NCI-H1105 treated with DMSO at 0.1 percent for 48 hours (cell line): ENCODE measurements around the gene CMTM3.
A peak's percentile ranks its signal among the peaks of the same experiment; 100 is the strongest.
"Not testable (repeated sequence)": the region's sequence is repeated elsewhere in the genome, so short reads cannot be mapped to it uniquely, and the experiment has no call there.

Experiments used
- DNase-seq: peaks from one replicate; lab custom pipeline; 2025; lab: John Stamatoyannopoulos, UW

The CMTM3 gene

DNA sequence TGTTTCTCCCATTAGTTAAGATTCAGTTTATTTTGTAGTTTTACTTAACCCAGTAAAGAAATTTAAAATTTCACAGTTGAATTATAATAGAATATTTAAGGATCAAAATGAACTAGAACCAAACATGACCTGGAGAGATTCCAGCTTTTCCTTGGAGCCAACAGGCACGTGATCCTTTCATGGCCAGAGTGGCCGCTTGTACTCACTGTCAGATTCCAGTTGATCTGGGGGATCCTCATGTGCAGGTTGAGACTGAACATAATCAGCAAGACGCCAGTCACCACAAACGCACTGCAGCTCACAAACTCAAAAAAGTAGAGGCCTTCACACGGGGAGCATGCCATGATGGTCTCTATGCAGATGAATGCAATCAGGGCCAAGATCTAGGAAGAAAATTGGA, 31.7 kb downstream of the CMTM3 start:
- no peak for DNase-seq

DNA sequence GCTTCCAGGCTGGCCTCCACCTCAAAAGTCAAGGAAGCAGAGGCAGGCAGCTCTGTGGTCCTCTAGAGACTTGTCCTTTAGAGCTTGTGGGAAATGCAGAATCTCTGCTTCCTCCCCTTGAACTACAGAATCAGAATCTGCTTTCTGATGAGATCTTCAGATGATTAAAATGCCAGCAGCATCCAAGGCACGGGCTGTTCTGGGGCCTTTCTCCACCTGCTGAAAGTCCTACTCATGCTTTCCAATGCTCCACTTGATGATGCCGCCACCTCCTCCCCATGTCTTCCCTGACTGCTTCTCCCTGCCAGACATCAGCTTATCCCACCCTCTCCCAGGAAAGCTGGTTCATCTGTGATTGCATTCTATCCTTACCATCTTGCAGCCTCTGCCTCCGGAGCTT, 33.3 kb downstream of the CMTM3 start:
- no peak for DNase-seq

DNA sequence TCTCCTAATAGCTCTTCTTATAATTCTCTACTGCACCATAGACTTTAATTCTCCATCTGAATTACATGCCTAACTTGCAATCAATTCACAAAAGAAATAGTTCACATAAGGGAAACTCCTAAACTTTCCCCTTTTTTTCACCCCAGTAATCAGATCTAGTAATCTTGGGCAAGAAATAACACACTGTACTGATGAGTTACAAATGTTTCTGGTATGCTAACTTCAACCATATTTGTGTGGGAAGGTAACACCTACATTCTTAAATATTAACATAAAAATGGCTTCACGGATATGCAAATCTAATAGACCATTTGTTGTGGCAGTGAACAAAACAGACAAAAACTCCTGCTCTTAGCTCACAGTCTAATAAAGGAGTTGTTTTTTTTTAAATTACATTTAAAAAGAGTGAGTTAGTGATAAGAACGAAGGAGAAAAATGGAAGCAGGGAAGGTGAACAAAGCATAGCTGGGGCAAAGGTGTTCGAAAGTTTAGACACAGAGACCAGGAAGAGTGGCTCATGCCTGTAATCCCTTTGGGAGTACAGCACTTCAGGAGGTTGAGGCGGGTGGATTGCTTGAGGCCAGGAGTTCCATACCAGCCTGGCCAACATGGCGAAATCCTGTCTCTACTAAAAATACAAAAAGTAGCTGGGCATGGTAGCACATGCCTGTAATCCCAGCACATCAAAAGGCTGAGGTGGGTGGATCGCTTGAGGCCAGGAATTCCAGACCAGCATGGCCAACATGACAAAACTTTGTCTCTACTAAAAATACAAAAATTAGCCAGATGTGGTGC, 34.8 kb downstream of the CMTM3 start:
- DNase-seq = no peak

DNA sequence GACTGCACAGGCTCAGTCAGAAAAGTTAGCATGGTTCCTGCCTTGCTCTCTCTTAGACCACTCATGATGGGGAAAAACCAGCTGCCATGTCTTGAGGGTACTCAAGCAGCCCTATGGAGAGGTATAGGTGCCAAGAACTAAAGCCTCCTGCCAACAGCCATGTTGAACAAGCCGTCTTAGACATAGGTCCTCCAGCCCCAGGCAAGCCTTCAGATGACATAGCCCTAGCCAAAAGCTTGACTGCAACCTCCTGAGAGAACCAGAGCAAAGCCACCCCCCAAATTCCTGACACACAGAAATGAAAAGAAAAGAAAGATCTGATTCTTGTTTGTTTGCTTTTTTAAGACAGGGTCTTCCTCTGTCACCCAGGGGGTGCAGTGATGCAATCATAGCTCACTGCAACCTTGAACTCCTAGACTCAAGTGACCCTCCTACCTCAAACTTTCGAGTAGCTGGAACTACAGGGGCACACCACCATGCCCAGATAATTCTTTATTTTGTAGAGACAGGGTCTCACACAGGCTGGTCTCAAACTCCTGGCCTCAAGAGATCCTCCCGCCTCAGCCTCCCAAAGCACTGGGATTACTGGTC, 36.3 kb downstream of the CMTM3 start:
- DNase-seq = no peak

DNA sequence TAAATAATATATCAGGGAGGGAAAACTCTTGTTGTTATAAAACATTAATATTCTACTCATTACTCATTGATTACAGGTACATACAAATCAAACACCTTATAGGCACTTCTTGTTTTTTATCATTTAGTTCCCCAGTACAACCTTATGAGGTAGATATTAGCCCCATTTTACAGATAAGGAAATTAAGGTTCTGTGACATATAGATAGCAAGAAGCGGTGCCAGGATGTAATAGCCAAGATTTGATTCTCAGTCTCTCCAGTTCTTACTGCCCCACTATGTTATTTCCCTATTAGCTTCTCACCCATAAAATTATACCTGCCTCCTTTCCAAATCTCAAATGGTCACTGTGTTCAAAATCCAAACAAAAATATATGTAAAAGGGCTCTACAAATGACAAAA, 36.9 kb downstream of the CMTM3 start:
- DNase-seq = no peak

DNA sequence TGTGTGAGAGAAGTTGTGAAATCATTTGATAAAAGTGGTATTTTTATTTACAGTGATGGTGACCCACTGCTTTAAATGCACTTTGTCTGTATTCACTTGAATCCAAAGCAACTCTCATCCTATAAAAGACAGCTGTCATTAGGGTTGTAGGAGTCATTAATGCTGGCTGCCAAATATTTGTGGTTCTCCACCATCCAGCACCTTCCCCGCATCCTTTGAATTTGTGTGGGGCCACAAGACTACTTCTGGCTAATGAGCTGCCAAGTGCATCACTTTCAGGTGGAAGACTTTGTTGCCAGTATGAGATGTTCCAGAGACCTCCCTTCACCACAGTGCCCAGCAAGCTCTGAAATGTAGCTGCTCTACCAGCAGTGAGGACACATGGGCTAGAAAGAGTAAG, 43.4 kb downstream of the CMTM3 start:
- DNase-seq = no peak

DNA sequence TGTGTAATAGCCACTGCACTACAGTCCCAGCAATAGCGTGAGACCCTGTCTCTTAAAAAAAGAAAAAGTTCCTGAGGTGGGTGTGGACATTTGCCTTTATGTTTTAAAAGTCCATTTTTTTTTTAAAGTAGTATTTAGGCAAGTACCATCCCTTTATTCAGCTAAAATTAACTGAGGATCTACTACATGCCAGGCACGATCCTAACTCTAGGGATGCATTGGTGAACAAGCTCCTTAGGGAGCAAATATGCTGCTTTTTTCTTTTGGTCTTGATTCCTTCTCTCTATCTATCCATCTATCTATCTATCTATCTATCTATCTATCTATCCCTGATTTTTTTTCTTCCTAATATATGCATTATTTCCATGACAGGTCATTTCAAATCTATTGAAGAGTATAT, 44.7 kb downstream of the CMTM3 start:
- no peak for DNase-seq

DNA sequence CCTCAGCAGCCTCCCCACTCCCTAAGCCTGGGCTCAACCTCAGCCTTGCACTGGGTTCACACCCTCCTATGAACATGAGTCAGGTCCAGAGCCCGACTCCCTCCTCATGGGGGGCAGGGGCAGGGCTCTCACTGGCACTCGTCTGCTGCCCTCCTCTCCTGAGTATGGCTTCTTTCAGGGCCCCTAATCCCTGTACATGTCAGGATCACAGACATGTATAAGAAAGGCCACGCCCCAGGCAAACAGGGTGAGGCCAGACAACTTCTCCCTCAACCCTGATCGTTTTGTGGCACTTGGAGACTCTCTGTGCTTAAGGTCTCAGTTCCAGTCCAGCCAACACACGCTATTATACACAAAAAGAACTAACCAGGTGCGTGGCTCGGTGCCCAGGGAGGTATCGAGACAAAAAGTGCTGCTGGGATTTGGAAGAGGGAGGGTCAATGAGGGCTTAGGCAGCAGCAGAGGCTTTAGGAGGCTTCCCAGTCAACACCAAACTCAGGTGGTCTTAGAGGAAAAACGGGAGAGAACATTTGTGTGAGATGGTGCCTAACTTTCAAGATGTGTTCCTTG, 45.2 kb downstream of the CMTM3 start:
- no peak for DNase-seq

DNA sequence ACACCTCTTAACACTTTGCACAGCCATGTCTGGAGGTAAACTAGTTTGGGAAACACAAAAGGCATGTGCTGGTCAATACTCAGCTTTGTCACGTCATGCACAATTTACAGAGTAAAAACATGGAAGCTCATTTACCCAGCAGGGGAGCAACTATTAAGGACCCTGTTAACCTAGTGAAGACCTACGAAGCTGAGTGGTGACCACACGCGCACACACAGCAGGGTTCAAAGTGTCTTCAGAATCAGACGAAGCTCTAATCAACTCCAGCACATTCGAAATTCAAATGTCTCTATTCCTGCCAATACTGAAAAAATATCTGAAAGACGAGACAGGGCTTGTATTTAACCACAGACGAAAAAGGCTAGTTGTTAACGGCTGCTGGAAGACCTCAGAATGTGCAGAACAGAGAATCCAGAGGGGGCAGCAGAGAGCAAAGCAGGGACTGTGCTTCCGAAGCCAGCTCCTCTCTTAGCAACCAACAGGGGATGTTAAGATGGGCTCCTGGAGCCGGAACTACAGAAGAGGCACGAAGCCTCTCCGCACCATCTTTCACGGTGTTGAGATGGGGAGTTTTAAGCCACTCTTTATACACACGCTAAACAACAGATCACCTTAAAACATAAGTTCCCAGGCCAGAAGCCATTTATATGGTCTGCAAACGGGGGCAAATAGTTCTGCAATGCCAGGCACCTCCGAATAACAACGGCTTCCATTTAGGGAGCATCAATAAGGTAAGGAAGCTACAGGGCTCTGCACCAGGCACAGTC, 46.4 kb downstream of the CMTM3 start:
- DNase-seq = peak; percentile 76

DNA sequence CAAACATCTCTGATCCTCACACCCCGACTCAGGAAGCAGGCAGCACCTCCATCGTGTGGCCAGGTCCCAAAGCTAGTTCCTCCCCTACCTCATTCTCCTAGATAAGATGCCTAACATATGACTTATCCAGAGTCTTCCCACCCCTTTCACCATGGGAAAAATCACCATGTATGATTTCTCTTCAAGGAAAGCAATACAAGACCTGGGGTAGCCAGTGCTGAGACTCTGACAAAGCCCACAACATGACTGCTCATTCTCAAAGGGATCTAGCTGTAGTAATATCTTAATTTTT, 46.9 kb downstream of the CMTM3 start:
- no peak for DNase-seq

DNA sequence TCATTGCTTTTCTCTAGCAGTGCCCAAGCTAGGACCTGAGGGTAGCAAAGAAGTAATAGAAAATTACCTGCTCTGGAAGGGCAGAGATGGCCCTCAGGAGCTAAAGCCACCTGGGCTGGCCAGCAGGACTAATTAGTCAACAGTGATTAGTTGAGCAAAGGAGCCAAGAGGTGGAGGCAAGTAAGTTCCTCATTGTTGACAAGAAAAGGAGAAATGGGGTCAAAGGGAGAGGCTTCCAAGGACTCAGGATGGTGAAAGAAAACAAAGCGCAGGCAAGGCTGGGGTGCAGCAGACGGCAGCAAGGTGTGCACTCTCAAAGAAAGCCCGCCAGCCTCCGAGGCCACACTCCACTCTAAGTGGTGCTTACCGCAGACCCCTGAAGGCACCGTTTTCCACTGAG, 47.5 kb downstream of the CMTM3 start:
- DNase-seq = no peak

DNA sequence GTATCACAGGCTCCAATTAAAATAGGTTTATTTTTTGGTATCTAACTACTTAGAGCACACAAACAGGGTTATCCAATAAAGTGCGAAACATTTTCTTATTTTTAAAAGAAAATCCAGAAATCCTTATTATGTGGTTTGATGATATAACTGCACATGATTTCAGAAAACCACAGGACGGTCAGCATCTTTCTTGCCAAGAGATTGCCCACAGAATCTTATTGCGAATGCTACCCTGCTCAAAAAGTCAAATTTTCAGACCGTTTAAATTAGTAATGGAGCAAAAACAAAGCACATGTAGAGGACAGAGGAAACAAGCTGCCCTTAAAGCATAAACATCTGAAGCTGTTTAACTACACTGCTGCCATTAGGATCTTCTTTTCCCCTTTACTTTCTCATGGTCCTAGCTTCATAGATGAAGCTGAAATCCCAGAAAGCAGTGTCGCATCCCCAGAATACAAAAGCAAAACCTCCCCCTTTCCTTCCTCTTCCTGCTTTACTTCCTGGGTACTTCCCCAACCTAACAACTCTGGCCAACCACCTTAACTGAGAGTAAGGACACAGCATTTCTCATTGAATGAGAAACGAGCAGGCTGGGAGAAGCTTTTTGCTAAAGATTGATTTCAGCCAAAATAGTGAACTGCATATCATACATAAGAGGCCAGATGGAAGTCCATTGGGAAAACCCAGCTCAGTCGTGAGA, 48.3 kb downstream of the CMTM3 start:
- no peak for DNase-seq

DNA sequence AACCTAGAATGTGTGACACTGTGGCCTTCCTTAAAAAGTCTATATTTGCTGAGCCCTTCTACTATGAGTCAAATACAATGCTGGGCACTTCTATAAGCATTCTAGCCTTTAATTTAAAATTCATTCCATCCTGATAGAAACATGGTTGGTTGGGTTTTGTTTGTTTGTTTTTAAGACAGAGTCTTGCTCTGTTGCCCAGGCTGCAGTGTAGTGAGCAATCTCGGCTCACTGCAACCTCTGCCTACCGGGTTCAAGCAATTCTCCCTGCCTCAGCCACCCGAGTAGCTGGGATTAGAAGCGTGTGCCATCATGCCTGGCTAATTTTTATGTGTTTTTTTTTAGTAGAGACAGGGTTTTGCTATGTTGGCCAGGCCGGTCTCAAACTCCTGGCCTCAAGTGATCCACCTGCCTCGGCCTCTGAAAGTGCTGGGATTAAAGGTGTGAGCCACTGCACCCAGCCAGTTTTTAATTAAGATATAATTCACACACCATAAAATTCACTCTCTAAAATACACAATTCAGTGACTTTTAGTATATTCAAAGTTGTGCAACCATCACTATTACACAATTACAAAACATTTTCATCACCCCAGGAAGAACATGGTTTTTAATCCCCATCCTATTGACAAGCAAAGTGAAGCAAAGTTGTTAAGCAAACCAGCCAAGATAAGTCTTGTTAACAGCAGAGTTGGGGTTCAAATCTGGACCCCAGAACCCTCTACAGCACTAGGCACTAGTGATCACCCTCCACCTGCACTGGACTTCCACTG, 49.3 kb downstream of the CMTM3 start:
- DNase-seq = no peak

DNA sequence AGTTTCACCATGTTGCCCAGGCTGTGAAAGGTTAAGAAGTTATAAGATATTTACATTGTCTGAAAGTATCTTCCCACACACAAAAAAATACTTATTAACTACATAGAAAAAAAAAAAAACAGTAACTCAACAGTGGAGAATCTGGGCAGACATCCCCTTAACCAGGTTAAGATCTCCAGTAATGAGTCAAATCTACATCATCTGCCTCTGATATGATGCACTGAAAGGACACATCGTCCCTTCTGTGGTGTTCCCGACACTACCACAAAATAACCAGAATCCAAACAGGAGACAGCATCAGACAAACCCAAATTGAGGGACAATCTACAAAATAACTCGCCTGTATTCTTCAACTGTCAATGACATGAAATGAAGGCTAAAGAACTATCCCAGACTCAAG, 52.0 kb downstream of the CMTM3 start:
- no peak for DNase-seq

DNA sequence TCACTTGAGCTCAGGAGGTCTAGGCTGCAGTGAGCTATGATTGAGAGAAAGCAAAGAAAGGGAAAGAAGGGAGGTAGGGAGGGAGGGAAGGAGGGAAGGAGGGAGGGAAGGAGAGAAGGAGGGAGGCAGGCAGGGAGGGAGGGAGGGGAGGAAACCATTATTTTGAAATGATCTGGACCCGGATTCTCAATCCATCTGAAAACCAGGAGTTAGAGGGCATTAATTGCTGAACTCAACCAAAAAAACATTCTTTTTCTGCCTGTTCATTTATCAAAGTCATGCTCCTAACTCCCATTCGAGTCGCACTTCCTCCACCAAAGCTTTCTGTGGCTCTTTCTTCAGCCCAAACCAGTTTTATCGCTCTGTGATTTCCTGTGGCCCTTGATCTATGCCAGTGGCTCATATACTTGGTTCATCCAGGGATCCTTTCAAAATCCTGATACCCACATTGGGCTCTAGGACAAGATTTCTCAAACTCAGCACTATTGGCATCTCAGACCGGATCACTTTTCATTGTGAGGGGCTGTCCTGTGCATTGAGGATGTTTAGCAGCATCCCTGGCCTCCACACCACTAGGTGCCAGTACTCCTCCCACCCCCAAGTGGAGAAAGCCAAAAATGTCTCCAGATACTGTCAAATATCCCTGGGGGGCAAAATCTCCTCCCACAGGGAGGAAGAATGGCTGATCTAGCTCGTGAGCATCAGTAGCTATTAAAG, 53.8 kb downstream of the CMTM3 start:
- no peak for DNase-seq

DNA sequence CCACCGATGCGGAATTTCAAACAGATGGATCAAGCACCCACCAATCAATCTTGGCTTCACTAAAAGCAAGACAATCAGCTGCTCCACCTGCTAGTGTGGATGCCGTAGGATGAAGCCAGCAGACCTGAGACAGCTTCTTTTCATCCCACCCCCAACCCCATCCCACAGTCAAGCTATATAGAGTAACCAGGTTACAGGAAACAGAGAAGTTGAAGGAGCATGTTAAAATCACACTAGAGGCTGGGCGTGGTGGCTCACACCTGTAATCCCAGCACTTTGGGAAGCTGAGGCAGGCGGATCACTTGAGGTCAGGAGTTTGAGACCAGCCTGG, 54.3 kb downstream of the CMTM3 start:
- DNase-seq = no peak

DNA sequence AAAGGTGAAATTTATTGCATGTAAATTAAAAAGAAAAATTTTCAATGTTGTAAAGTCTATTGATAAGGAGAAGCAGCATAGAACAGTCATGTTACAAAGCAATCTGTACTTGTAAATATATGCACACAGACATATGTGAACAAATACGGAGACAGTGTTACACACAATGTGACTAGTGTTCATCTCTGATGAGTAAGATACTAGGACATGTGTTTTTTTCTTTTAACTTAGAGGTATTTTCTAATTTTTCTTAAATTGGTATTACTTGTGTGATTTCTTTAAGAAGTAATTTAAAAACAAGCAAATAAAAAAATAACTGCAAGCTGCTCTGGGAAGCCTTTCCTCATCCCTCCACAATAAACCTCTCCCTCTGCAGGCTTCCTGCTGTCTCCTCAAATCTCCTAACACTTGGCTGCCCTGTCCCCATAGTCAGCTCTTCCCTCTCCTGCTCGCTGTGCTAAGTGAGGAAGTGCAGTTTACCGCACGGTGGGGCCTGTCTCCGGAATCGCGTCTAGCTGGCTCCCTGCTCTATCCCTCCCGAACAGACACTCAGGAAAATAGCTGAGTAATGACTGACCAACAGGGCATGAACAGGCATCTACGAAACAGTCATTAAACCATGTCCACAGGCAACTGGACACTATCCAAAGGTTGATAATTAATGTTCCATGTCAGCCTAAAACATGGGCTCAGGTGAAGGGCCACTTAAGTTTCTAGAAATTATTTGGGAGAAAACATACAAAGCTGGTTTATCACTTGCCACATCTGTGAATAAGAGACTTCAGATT, 56.1 kb downstream of the CMTM3 start:
- DNase-seq = peak; percentile 24

DNA sequence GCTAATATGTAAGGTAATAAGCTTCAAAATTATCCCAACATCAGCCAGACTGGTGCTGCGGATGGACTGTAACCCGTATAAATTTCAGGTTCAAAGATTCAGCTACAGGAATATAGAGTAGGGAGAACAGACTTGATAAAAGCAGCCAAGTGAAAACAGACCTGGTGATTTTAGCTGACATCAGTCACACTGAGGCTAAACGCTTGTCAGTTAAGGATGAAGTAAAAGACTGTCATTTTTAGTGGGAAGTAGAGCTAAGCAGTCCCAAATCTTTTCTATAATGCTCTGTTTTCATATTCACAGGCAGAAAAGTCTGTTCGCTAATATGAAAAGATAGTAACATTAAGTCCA, 56.7 kb downstream of the CMTM3 start:
- no peak for DNase-seq

DNA sequence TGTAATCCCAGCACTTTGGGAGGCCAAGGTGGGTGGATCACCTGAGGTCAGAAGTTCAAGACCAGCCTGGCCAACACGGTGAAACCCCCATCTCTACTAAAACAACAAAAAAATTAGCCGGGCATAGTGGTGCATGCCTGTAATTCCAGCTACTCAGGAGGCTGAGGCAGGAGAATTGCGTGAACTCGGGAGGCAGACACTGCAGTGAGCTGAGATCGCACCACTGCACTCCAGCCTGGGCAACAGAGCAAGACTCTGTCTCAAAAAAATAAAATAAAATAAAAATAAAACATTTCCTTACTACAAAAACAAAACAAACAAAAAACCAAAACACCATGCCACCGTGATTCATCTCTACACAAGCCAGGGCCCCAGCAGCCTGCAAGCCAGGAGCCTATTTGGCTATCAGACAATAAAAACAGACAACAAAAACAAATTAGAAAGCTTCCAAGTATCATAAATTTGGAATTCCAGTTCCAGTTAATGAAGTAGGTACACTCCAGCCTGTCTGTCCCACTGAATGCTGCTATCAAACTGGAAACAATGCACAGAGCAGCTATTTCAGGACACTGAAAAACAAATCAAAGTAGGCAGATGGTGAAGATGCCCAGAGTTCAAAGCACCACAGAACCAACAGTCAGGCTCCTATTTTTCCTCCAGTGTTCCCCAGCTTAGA, 57.3 kb downstream of the CMTM3 start:
- DNase-seq = not testable (repeated sequence)
